Stomach (tissue), 4 donors: ENCODE results near the gene PLEKHD1.

Experiments used
- CTCF ChIP-seq, 7 experiments: fragments of 450-650 bp in 4 of 7; fragments of 200-600 bp in 3 of 7; sonication (generic) in 3 of 7; IDR thresholded peaks; one replicate each; pipeline ENCODE4 v1.5.1; 2016 to 2019; ENCODE audit warnings: antibody characterized with exemption in 7 of 7, control low read depth in 2 of 7, mild to moderate bottlenecking in 1 of 7
- POLR2A ChIP-seq, 4 donors: fragments of 450-650 bp; IDR thresholded peaks; one replicate each; pipeline ENCODE4 v1.6.1; 2016; ENCODE audit warnings: antibody characterized with exemption in 4 of 4, control low read depth in 2 of 4, mild to moderate bottlenecking in 1 of 4, moderate library complexity in 1 of 4

DNA sequence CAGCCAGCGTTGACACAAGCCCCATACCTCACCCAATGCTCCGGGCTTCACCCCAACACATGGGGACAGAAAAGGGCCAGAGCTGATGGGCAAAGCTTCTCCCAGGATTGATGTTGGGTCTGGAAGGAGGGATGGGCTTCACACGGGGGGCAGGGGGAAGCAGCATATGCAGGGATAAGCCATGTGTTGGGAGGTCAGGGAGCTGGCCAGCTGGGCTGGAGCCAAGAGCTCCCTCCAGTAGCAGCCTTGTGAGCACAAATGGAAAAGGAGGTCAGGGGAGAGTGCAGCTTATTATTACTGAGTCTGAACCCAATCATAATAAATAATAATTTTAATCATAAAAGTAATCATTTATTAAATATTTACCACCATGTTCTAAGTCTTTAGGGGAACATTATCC, 9.3 kb downstream of the PLEKHD1 start:
- TF ChIP-seq CTCF (IDR thresholded peaks at IDR 0.05): no peak
- TF ChIP-seq POLR2A (IDR thresholded peaks at IDR 0.05): no peak
